ENCODE data around the gene RRBP1. TPM values are rescaled to one million over a fixed set of nuclear protein-coding genes. Genes with fewer than 3 reads are reported as not detected.
A peak's percentile ranks its signal among the peaks of the same experiment; 100 is the strongest.

RRBP1 gene
- total and polyA plus RNA-seq, 2 donors from 2014 or later, result 83.4 to 231 TPM

DNA sequence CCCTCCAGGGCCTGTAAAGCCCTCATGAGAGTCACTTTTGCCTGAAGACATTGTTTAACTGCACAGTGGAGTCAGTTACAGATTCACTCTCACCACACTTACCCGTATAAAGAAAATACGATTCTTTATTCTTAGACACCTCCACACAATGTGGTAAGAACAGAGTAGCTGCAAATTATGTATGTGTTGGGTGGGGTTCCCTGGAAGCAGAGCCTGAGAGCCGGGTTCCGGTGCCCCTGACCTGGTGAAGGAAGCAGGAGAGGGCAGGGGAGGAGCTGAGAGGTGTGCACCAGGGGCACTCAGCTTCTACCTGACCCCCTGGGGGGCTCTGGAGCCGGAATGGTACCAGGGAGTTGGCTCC is 29.2 kb upstream of the RRBP1 start:
- Histone ChIP-seq H3K9ac (ENCODE audit: low read length in 3 of 3) (no peak overlapping the region), H3K4me1 (ENCODE audit: control insufficient read depth in 2 of 3, insufficient read depth in 2 of 3, low read depth in 1 of 3, low read length in 3 of 3) (peaks cover 2 to 21% (median 17%) of the 10 kb centered on the region in 3 donors), H3K36me3 (ENCODE audit: control insufficient read depth in 2 of 3, insufficient read depth in 3 of 3, low read length in 3 of 3) (no peaks in the 10 kb centered on the region), H3K9me3 (ENCODE audit: control insufficient read depth in 2 of 3, insufficient read depth in 1 of 3, low read length in 3 of 3) (no peaks in the 10 kb centered on the region), H3K27ac (ENCODE audit: low read depth in 2 of 2, low read length in 2 of 2) (peak overlapping the region in 1 of 2 donors; percentile 40), H3K27me3 (ENCODE audit: control insufficient read depth, insufficient read depth, low read length) (no peaks in the 10 kb centered on the region), H3K4me3 (ENCODE audit: low read length in 3 of 3) (no peak overlapping the region)
- TF ChIP-seq, protein P1, sequence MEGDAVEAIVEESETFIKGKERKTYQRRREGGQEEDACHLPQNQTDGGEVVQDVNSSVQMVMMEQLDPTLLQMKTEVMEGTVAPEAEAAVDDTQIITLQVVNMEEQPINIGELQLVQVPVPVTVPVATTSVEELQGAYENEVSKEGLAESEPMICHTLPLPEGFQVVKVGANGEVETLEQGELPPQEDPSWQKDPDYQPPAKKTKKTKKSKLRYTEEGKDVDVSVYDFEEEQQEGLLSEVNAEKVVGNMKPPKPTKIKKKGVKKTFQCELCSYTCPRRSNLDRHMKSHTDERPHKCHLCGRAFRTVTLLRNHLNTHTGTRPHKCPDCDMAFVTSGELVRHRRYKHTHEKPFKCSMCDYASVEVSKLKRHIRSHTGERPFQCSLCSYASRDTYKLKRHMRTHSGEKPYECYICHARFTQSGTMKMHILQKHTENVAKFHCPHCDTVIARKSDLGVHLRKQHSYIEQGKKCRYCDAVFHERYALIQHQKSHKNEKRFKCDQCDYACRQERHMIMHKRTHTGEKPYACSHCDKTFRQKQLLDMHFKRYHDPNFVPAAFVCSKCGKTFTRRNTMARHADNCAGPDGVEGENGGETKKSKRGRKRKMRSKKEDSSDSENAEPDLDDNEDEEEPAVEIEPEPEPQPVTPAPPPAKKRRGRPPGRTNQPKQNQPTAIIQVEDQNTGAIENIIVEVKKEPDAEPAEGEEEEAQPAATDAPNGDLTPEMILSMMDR (IDR thresholded peaks at IDR 0.05; ENCODE audit: borderline replicate concordance, extremely low read depth, insufficient read depth), result no peak
- FAIRE-seq (no peak), DNase-seq (peak in 1 of 5 donors; percentile 51)
- intact Hi-C loops (cut with DNase I), result no loop called here

GRCh38 chr20:17710379-17711266 is 28.6 kb upstream of the RRBP1 start:
- peaks cover 2 to 18% (median 17%) of the 10 kb centered on the region in 3 donors for H3K4me1 ChIP-seq (ENCODE audit: control insufficient read depth in 2 of 3, insufficient read depth in 2 of 3, low read depth in 1 of 3, low read length in 3 of 3)
- no peaks in the 10 kb centered on the region for H3K9me3 ChIP-seq (ENCODE audit: control insufficient read depth in 2 of 3, insufficient read depth in 1 of 3, low read length in 3 of 3)
- FAIRE-seq (no peak), DNase-seq (peak in 4 of 5 donors; percentile 75 to 84 (median 80))
- peak overlapping the region in 1 of 3 donors; percentile 47 for H3K4me3 ChIP-seq (ENCODE audit: low read length in 3 of 3)
- peak overlapping the region; percentile 32 to 40 for H3K27ac ChIP-seq (ENCODE audit: low read depth in 2 of 2, low read length in 2 of 2)
- H3K36me3 ChIP-seq (ENCODE audit: control insufficient read depth in 2 of 3, insufficient read depth in 3 of 3, low read length in 3 of 3), result no peaks in the 10 kb centered on the region
- H3K27me3 ChIP-seq (ENCODE audit: control insufficient read depth, insufficient read depth, low read length), result no peaks in the 10 kb centered on the region
- intact Hi-C loops (cut with DNase I), result no loop called here
- TF ChIP-seq, protein P1 (IDR thresholded peaks at IDR 0.05; ENCODE audit: borderline replicate concordance, extremely low read depth, insufficient read depth), result no peak
- no peak overlapping the region for H3K9ac ChIP-seq (ENCODE audit: low read length in 3 of 3)

GRCh38 chr20:17709361-17710293 is 27.6 kb upstream of the RRBP1 start:
- DNase-seq (peak in 2 of 5 donors; percentile 31 to 42), FAIRE-seq (no peak)
- TF ChIP-seq, protein P1 (IDR thresholded peaks at IDR 0.05; ENCODE audit: borderline replicate concordance, extremely low read depth, insufficient read depth), result no peak
- H3K27me3 ChIP-seq (ENCODE audit: control insufficient read depth, insufficient read depth, low read length), result no peaks in the 10 kb centered on the region
- no peaks in the 10 kb centered on the region for H3K9me3 ChIP-seq (ENCODE audit: control insufficient read depth in 2 of 3, insufficient read depth in 1 of 3, low read length in 3 of 3)
- H3K27ac ChIP-seq (ENCODE audit: low read depth in 2 of 2, low read length in 2 of 2), result peak overlapping the region in 1 of 2 donors; percentile 38
- intact Hi-C loops (cut with DNase I), result no loop called here
- no peaks in the 10 kb centered on the region for H3K36me3 ChIP-seq (ENCODE audit: control insufficient read depth in 2 of 3, insufficient read depth in 3 of 3, low read length in 3 of 3)
- peak overlapping the region in 1 of 3 donors; percentile 47 for H3K4me3 ChIP-seq (ENCODE audit: low read length in 3 of 3)
- peaks cover 2 to 14% (median 13%) of the 10 kb centered on the region in 3 donors for H3K4me1 ChIP-seq (ENCODE audit: control insufficient read depth in 2 of 3, insufficient read depth in 2 of 3, low read depth in 1 of 3, low read length in 3 of 3)
- no peak overlapping the region for H3K9ac ChIP-seq (ENCODE audit: low read length in 3 of 3)
